HG02884 (cell line): ENCODE results near the gene LCP1.

ENCODE experiments used
- ATAC-seq: cut with Tn5 transposase; IDR thresholded peaks from one replicate; pipeline ENCODE4 v1.9.1; 2021; ENCODE audit warnings: mild to moderate bottlenecking, moderate library complexity; ENCODE audit not compliant: unreplicated experiment

LCP1 gene

DNA sequence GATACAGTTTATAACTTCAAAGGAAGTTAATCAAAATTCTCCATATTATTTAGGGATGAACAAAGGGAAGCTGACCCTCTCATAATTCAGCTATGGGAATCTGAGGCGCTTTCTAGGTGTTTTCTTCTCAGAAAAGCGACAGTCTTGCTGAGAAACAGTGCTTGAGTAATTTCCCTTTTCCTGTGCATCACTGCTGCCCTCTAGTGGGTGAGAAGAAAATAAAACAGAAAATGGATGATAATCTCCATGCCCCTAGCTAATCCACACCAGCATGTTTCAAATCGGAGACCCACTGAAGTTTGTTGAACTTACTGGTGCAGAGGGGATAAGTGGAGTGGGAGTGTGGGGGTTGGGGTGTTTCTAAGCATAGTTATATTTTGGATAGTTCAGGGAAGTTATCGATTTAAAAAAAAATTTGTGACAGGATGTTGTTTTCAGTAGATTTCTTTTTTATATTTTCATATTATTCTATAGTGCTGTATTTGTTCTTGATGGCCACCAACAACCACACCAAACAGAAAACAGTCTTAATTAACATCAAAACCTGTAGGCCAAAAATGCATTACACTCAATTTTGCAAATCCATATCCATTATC is 21.4 kb downstream of the LCP1 start:
- no peak for ATAC-seq

DNA sequence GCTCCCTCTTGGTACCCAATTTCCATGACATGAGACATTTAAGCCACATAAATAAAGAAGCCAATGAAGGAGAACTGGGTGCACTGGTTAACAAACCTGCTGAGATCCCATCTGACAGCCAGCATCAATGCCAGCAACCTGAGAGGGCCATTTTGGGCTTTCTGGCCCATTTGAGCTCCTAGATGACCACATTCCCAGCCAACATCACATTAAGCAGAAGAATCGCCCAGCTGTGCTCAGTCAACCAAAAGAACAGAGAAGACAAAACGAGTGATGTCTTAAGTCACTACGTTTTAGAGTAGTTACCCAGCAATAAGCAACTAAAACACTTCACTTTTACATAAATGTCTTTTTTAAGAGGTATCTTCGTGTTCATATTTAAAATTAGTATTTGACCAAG is 21.9 kb downstream of the LCP1 start:
- ATAC-seq: no peak

DNA sequence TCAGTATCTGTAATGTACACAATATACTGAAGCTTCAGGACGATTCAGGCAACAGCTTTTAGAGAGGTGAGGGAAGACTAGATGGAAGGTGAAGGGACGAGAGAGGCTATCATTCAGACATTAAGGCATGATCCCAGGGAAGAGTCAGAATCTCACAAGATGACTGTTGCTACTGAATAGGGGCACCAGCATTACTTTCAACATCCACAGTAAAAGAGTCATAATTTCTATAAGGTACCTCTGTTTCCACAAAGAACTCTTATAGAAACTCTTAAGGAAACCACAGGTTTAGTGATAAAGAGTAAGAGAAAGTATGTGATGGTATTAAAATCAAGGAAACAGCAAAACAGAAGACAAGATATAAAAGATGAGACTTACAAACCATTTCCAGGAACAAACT is 23.0 kb downstream of the LCP1 start:
- ATAC-seq: no peak

DNA sequence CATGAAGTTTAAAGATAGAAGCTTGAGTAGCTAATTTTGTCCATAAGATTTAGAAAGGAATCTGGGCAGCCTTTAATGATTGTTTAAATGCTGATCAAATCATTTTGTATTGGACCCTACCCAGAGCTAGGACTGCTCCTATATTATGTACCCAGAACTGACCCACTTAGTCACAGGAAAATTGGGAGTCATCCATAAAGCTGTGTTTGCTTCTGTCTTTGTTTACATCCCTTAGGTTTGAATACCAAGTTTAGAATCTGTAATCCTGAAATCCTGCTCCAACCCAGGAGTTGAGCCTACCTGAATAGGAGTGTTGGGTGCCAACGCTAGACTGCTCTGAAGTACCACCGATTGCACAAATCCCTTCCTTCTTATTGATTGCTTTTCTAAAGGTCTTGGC is 23.8 kb downstream of the LCP1 start:
- ATAC-seq: no peak

DNA sequence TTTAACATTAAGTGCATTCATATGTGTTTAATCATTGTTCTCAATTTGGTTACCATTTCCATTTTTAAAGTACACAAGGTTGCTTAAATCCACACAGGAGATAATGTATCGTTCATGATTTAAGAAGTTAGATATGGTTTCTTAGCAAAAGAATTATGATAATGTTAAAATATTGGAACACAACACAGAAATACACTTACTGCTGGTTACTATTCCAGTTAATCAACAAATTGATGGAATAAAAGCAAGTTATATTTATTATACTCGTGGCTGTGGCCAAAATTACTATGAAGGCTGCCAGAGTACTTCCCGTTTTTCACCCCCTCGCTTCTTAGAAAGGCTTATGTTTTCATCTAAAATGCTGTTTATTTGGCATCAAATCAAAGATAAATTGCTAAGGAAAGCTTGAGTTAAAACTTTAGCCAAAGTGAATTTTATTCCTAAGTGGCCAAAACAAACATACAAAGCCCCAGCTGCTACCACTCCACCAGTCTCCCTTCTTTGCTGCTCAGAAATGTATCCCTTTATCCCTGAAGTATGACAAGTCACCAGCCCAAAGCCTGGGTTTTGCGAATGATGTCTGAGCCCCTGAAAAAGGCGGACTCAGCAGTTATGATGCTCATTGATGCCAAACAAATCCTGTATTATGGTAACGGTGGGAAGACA is 27.7 kb downstream of the LCP1 start:
- ATAC-seq: no peak

DNA sequence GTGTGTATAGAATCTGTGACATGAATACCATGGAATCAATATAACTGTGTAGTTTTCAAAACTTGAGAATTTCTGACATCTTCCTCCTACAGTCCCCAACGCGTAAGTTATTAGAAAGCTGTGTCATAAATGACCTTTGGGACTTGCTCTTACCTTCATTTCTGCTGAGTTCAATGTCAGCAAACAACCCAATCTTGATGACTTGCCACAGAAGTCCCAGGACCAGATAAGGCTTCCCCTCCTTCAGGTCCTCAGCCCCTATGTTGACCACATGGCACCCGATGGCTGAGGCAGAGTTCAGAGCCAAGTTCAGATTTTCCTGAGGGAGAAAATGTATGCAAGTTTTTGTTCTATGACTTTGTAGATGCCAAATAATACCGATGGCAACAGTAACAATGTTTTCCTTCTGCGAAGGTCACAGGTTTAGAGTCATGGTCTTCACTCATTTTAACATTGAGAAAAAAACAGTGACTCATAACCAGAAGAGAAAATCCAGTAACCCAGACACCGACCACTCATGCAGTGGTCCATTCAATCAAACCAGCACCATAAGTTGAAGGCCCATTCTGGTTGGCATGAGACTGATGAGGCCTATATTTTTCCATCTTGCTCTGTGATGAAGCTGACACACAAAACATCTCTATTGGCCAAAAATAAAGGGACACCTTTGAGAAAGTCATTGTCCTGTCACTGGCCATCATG is 29.2 kb downstream of the LCP1 start:
- ATAC-seq: no peak

DNA sequence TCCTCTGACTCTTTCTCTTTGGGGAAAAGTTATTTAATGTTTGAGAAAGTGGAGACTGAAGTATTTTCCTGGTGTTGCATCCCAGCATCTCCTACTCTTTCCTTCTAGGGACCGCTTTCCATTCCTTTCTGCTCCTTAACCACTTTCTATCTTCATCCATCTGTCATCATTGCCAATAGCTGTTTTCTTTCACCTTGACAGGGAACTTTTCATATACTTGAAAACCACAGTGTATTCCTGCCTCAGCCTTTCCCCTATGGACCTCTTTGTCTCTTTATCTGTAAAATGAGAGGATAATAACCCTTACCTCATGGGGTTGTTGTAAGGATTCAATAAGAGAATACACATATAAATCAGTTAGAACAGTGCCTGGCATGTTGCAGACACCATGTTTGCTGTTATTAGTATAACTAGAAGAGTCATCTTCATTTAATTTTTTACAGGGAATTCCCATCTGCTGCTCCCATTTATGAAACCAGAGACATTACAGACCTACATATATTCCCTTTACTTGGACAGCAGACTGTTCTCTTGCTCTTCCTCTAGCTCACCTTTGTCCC is 31.8 kb downstream of the LCP1 start:
- no peak for ATAC-seq

DNA sequence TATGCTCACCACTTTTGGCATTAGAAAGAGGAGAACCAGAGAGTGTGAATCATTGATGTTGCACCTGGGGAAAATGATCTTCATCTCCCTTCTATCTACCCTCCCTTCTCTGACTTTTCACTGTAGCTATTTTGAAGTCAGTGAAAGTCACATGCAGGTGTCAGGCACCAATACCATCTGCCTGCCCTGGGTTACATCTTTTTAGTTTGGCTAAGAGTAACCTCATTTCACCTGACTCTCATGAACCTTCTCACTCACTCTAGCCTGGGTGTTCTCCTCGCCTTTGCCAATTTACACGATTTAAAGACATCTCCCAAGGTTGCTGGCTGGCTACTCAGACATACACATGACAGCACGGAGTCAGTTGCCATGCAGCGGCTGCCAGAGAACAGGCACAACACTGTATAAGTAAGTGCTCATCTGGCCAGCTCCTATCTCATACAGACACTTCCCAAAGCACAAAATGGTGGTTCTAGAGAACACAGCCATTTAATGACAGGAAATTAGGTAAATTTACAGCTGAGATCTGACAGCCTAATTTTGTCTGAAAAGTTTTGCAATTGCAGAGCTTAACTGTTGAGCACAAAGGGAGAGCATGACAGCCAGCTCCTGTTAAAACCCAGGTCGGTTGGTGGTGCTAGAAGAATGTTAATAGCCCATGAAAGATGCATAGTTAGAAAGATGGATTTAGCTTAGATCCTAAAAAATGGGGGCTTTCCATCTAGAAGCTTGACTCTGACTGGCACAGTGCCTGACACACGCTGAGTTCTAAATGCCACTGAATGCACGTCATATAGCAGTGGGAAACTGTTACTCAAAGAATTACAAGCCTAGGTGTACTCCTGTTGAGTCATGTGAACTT is 32.5 kb downstream of the LCP1 start:
- no peak for ATAC-seq

DNA sequence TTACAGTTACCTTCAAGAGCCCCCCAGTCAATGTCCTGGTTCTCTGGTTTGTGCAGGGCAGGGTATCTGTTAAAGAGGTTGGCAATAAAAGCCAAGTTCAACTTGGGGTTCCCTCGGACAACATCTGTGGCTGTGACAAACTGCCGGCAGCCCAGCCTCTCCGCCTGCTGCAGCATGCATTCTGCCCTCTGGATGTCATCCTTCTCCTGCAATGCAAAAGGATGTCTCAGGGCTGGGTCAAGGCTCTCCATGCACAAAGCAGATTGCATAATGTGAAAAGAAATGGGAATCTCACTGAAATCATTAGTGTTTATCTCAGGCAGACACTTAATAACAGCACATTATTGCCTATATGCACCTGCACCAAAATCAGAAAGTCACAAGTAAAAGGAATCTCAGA is 35.1 kb downstream of the LCP1 start:
- no peak for ATAC-seq

DNA sequence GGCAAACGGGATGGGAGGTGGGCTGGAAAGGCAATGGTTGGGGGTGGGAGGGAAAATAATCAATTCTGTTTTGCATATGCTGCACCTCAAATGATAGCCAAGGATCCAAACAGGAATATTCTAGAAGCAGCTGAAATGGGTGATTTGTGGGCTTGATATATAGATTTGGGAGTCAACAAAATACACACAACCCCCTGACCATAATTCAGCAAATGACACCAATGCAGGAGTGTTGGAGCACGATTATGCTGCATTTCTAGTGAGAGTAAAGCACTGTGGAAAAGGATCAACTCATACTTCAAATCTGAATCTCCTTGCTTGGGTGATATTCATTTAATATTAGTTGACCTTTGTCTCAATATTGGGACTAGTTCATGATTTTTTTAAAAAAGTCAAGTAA is 36.0 kb downstream of the LCP1 start:
- no peak for ATAC-seq

DNA sequence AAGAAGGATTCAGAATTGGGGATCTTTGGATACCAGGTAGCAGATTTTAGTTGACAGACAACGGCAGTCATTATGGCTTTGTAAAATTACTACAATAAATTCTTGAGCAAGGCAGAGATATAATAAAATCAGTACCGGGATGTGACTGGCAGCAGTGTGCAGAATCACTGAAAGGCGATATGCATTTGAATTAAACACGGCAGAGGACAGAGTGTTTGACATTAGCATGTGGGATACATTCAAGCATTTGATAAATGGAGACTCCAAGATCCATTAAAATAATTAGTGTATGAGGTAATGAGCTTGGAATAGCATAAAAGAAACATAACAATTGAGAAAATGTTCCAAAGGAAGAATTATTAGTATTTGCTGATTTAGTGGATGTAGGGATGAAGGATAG is 36.8 kb downstream of the LCP1 start:
- ATAC-seq: no peak

DNA sequence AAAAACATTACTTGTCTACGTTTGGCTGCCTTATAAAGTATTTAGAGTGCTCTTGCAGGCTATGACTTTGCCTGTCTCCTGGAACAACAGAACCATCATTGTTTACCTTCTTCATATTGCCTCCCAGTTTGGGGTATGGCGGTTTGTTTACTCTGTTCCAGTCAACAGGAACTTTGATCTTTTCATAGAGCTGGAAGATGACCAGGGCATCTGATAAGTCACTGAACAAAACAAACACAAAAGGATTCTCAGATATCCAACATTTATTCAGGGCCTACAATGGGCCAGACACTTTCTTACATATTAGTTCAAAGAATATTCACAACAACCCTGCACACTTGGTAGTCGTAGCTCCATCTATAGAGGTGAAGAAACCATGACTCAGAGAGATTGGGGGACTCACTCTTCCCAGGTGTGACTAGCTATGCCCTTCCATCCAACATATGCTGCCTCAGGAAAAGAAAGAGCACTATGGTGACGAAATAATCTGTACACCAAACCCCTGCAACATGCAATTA is 38.7 kb downstream of the LCP1 start:
- ATAC-seq: no peak

DNA sequence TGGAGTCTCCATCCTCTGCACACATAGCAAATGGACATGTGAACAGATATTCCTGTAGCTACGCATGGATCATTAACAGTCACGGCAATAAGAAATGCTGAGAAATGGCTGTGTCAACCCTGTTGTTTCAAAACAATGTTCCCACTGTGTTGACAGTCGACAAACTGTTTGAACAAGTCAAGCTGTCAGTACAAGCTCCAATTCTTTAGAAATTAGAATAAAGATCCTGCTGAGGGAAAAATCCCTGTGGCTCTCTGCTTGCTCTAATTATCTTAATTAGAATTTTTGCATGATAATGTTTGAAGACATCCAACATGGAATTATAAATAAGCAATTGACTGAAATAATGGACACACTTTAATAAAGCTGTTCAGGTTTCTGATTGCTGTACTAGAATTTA is 39.2 kb downstream of the LCP1 start:
- ATAC-seq: no peak

DNA sequence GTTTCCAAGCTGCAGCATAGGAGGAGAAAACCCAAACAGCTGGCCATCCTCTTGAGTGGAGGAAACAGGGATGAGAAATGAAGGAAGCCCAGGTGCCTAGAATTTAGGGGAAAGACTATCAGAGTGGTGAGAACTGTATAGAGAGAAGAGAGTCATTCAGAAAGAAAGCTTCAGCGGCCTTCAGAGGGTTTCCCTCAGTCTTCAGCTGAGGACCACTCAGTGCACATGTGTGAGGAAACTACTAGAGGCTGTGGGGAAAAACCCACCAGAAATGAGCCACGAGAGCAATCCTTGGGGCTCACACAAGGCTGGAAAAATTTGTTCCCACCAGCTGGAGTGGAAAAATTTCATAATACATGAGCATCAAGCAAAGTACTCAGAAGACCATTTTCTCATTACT is 41.9 kb downstream of the LCP1 start:
- ATAC-seq: no peak

DNA sequence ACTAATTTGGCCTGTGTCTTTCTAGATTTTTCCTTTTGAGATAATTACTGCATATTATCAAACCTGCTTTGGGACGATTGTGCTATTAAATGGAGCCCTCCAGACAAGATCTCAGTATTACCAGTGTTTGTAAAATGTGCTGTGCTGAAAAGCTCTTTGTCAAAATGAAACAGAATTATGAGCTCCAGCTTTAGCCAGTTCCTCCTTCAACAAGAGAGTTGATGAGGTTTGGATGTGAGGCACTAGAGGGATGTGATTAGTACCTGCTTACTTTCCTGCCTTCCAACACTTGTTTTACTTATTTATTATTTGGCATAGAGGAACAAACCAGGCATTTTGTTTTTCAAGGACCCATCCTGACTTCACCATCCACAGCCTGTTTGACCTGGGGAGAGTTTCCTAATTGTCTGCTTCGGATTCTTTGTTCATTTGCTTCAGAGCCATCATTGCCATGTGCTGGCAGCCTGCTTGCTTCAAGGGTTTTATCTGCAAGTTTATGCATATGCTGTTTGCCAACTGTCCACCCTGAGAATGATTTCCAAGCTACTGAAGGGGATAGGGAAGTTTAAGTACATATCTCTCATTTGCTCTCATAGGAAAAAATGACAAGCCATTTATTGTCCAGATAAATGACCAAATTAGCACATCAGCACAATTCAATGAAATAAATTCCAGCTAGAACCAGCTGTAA is 44.2 kb downstream of the LCP1 start:
- ATAC-seq: no peak

DNA sequence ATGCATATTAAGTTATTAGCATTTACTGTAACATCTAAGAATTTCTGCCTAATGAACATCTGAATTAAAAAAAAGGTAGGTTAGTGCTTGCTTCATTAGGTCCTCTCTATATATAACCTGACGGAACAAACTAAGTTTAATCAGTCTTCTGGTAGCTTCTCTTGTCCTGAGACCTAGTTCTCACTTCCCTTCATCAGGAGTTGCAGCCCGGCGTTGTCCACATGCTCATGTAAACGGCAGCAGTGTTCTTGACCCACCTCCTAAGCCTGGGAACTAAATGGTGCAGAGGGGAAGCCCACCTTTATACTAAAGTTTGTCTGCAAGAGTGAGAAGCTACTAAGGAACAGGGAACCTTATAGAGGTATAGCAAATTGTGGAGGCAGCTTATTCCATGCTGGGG is 45.3 kb downstream of the LCP1 start:
- no peak for ATAC-seq

DNA sequence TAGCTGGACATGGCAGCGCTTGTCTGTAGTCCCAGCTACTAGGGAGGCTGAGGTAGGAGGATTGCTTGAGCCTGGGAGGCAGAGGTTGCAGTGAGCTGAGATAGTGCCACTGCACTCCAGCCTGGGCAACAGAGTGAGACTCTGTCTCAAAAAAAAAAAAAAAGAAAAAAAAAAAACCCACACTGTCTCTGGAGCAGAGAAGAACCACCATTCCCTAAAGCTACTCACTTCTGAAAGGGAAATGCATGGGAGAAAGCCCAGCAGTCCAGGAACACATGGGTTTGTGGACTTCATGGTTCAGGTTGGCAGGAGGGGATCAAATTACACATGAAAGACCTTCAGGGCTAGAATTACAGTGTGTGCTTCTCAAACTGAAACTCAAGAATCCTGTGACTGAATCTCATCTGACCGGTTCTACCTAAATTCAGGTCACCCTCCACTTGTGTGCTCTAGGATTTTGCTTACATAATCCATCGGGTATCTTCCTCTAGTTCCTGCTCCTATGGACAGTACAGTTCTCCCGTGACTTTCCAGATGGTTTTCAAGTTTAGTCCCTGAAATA is 46.9 kb downstream of the LCP1 start:
- no peak for ATAC-seq

DNA sequence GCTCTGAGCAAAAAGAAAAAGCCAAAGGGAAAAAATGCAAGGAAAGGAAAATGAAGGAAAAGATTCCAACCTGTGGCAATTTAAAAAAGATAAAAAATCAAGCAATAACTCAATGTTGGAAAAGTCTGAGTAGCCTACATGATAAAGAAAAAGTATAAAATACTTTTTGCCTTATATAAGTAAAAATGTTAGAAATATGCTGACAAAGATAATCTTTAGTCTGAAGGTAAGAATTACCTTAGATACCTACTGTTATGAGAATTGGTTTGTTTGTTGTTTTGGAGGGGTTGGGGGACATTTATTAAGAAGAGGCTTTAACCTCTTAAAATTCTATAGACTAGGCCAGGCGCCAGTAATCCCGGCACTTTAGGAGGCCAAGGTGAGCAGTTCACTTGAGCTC is 47.5 kb downstream of the LCP1 start:
- ATAC-seq: no peak

DNA sequence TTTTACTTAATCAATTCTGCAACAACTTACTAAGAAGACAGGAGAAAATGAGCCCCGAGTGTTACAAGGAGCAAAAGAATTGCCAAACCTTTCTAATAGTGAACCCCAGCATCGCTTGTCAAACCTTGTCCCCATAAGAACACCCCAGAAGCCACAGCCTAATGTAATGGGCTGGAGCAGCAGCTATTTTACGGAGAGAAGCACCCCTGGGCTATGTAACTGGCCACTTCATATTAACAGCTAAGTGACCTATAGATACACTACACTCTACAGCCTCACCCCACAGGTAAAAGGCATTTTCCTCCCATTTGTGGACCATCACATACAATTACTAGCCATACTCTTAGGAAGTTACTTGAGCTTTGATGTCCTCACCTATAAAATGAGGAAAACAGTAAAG is 49.9 kb downstream of the LCP1 start:
- ATAC-seq: no peak

DNA sequence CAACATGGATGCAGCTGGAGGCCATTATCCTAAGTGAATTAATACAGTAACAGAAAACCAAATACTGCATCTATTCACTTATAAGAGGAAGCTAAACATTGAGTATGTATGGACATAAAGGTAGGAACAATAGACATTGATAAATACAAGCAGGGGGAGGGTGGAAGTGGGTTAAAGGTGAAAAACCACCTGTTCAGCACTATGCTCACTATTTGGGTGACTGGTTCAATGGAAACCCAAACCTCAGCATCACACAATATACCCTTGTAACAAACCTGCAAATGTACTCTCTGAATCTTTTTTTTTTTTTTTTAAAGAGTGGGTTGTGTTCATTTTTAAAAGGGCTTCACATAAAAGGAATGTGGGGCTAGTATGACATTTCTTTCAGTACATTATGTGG is 50.3 kb downstream of the LCP1 start:
- ATAC-seq: no peak
